ENCODE measurements around the gene VWCE.
"Not testable (repeated sequence)": the region's sequence is repeated elsewhere in the genome, so short reads cannot be mapped to it uniquely, and the experiment has no call there.

DNA sequence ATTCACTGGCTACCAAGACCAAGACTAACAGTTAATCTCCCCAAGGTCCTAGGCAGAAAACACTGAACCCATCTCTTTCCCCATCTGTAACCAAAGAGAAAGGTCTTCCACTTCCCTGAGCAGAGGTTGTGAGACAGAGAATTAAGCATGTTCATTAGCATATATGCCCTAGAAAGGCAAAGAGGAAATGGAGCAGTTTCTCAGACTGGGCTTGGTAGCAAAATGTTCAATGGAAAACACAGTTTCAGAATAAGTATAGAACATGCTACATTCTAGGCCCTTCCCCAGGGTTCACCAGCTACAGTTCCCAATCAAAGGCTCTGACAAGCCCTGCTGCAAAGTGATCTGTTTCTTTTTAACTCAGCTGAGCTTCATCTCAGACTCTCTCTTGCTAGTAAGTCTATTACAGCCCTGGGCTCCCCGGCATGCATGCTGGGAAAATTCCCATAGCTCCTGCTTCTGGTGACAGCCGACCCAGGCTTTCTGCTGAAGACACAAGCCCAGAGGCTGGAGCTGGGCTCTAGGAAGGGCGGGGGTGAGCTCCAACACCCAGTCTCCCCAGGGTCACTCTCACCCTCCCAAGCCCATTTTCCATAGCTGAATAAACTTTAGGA, 81.3 kb downstream of the VWCE start:
- TF ChIP-seq, protein P1, sequence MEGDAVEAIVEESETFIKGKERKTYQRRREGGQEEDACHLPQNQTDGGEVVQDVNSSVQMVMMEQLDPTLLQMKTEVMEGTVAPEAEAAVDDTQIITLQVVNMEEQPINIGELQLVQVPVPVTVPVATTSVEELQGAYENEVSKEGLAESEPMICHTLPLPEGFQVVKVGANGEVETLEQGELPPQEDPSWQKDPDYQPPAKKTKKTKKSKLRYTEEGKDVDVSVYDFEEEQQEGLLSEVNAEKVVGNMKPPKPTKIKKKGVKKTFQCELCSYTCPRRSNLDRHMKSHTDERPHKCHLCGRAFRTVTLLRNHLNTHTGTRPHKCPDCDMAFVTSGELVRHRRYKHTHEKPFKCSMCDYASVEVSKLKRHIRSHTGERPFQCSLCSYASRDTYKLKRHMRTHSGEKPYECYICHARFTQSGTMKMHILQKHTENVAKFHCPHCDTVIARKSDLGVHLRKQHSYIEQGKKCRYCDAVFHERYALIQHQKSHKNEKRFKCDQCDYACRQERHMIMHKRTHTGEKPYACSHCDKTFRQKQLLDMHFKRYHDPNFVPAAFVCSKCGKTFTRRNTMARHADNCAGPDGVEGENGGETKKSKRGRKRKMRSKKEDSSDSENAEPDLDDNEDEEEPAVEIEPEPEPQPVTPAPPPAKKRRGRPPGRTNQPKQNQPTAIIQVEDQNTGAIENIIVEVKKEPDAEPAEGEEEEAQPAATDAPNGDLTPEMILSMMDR (IDR thresholded peaks at IDR 0.05 in 4 of 5, conservative IDR thresholded peaks at IDR 0.05 in 1 of 5): not testable (repeated sequence)
- TF ChIP-seq POLR2A (IDR thresholded peaks at IDR 0.05): not testable (repeated sequence)

Data from gastrocnemius medialis (tissue), 4 donors.